ENCODE results near the gene CD8B2. TPM values are rescaled to one million over a fixed set of nuclear protein-coding genes. Genes with fewer than 3 reads are reported as not detected.

Gene CD8B2
- total RNA-seq, 1 experiment from 2014 or later: not detected

DNA sequence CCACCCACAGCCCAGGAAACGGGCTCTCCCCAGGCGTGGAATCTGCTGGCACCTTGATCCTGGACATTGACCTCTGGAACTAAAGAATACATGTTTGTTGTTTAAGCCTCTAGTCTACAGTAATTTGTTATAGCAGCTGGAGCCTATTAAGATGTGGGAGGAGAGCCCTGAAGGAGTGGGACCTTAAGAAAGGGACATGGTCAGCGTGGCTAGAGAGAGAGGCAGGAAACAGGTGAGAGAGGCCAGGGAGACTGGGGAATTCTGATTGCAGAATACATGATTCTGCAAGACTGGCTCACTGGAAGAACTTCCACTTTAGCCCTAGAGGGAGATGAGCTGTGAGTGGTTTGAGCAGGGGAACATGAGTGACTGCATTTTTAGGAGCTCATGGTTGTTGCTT, 83.2 kb downstream of the CD8B2 start:
- TF ChIP-seq, protein P1, sequence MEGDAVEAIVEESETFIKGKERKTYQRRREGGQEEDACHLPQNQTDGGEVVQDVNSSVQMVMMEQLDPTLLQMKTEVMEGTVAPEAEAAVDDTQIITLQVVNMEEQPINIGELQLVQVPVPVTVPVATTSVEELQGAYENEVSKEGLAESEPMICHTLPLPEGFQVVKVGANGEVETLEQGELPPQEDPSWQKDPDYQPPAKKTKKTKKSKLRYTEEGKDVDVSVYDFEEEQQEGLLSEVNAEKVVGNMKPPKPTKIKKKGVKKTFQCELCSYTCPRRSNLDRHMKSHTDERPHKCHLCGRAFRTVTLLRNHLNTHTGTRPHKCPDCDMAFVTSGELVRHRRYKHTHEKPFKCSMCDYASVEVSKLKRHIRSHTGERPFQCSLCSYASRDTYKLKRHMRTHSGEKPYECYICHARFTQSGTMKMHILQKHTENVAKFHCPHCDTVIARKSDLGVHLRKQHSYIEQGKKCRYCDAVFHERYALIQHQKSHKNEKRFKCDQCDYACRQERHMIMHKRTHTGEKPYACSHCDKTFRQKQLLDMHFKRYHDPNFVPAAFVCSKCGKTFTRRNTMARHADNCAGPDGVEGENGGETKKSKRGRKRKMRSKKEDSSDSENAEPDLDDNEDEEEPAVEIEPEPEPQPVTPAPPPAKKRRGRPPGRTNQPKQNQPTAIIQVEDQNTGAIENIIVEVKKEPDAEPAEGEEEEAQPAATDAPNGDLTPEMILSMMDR (IDR thresholded peaks at IDR 0.05; ENCODE audit: unreplicated experiment): no peak
- DNase-seq (ENCODE audit: unreplicated experiment): no peak
- POLR2A ChIA-PET: no interaction called here
- Mint-ChIP-seq H3K9me3 (ENCODE audit: unreplicated experiment) (no peaks in the 10 kb centered on the region), H3K4me1 (ENCODE audit: insufficient read depth, unreplicated experiment) (no peaks in the 10 kb centered on the region), H3K27ac (ENCODE audit: low read depth, unreplicated experiment) (no peak overlapping the region), H3K27me3 (ENCODE audit: insufficient read depth, unreplicated experiment) (peaks cover 21% of the 10 kb centered on the region), H3K36me3 (ENCODE audit: insufficient read depth, unreplicated experiment) (no peaks in the 10 kb centered on the region), H3K4me3 (ENCODE audit: unreplicated experiment) (no peak overlapping the region)
- BruUV-seq (replicated peaks): no TSS peak
- CTCF ChIA-PET: interaction anchor here (0.6 to 5.5 kb wide), 2 partner anchors 12 to 1056 kb away, joined by 3 to 52 read pairs; no protein-coding TSS in a partner anchor
- intact Hi-C loops (cut with micrococcal nuclease): no loop called here

Other genes starting within 250 kb of the CD8B2 start
- gene RGPD3, start 19.0 kb upstream of the CD8B2 start, total RNA-seq (2022): 0.20 TPM in 1 of 2 replicates, not detected in the other

All from MCF 10A (cell line).